GM18526 (cell line): Measurements from ENCODE around the gene CCDC85C.

Experiments used
- POLR2A ChIP-seq: IDR thresholded peaks from 3 replicates; pipeline ENCODE4 v1.6.1; 2011; ENCODE audit not compliant: insufficient read length; ENCODE audit errors: extremely low read depth

CCDC85C gene

DNA sequence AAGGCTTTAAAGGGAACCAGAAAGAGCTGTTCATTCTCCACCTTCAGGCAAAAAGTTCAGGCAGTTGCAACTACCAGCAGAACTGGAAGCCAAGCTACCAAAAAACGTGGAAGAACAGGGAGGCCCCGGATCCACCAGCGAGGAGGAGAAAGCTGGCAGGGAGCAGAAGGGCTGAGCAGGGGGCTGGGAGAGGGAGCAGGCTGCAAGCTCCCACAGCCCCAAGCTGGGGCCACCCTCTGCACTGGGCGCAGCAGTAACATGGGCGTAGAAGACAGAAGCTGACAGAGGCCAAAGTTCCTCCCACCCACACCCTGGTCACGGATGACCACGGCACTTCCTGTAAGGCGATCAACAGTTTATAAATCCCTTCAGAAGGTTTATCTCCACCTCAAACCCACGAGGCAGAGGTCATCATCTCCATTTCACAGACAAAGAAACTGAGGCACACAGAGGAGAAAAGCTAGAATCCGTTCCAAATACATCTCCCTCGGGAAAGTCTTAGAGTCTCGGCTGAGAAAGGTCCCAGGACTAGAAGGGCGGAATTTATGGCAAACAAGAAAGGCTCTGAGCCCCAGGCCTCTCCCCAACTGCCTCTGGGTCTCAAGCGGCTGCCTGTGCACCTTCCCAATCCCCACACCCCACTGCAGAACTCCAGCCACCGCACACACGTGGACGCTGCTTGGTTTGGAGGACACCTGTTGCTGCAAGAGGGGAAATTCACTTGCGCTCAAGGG is 1.8 kb downstream of the CCDC85C start:
- TF ChIP-seq POLR2A, result no peak

DNA sequence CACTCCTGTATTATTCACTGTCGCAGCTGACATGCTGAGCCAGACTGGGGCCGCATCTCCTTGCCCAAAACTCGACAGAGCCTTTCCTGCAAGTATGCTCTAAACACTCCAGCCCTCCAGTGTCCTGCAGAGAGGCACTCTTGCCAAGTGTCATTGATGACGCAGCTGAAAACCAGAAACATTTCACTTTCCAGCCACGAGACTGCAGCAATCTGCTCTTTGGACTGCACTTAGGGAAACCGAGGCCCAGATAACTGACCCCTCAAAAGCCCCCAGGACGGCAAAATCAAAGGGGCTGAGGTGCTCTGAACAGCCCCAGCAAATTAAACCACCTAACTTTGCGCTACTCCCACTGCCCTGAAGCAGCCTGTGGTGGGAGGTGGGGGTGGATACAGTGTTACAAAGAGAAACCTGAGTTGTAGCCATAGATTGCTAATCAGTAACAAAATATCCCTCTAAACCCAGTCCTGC is 2.6 kb downstream of the CCDC85C start:
- no peak for TF ChIP-seq POLR2A

DNA sequence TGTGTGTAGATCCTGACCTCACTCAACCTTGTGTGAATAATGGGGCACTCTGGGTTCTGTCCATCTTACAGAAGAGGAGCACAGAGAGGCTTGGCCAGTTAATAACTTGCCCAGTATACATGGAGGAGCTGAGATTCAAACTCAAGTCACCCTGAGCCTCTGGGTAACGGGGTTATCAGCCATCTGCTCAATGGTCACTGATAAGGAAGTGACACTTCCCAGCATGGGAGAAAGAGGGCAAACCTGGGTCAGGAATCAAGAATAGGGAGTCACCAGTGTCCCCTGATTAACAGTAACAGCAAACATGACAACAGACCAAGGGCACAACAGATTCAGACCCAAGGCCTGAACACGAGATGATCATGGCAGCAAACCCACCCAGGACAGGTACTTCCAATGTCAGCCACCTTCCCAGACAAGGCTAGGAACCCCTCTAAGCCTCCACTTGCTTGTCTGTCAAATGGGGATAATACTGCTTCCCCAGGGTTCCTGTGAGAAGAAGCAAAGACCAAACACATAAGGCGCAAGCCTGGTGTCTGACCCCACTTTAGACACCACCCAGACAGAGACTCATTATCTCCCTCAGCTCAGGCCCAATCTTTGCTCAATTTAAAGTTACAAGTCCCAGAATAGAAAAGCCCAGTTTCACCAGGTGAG is 3.6 kb downstream of the CCDC85C start:
- TF ChIP-seq POLR2A, result no peak

DNA sequence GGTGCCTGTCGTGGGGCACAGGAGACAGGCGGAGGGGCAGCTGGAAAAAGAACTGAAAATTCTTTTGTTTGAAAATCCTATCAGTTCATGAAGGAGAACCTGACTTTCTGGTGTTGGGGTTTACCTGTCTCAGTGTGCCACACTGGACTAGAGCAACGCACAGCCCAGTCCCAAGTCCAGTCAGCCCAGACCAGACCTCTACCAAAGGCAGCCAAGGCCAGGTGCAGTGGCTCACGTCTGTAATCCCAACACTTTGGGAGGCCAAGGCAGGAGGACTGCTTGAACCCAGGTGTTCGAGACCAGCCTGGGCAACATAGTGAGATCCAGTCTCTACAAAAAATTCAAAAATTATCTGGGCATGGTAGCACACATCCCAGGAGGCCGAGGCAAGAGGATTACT is 4.6 kb downstream of the CCDC85C start:
- no peak for TF ChIP-seq POLR2A

DNA sequence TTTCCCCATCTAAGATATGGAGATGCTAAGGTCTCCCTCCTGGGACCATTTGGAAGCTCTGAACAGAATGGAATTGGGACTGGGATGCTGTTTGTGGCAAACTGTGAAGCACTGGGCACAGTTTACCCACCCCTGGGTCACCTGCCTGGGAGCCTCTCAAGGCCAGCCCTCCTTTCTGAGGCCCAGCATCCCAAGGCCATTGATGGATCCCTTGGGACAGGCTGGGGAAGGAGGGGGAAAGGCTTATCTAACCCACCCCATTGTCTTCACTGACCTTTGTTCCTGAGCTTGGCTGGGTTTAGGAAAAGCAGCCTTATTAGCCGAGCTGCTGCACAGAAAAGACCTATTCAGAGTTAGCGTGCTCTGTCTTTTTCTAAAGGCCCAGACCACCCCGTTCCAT is 5.2 kb downstream of the CCDC85C start:
- no peak for TF ChIP-seq POLR2A

DNA sequence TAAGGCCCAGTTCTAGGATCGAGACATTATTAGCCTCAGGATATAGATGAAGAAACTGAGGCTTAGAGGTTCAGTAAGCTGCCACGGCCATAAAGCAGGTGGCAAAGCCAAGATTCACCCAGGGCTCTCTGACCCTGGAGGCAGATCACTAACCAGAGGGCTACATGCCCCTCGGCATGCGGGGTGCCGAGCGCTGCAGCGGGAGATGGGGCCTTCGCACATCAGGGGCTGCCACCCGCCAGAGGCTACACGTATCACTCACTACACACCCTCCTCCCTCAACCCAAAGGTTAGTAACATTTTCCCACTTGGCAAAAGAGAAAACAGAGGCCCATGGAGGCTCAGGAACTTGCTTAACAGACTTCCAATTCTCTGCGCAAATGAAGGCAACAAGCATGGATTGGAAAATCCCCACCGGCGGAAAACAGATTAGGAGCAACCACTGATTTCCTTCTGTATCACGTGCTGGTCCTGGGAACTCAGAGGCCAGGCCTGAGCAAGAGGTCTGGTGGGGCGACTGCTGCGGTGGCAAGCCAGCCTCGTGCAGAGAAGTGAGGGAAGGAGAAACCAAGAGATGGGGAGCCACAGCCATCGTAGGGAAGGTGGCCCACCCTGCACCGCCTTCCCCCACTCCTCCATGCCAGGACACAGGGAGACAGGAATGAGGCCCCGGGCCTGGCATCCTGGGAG is 6.0 kb downstream of the CCDC85C start:
- TF ChIP-seq POLR2A, result no peak

DNA sequence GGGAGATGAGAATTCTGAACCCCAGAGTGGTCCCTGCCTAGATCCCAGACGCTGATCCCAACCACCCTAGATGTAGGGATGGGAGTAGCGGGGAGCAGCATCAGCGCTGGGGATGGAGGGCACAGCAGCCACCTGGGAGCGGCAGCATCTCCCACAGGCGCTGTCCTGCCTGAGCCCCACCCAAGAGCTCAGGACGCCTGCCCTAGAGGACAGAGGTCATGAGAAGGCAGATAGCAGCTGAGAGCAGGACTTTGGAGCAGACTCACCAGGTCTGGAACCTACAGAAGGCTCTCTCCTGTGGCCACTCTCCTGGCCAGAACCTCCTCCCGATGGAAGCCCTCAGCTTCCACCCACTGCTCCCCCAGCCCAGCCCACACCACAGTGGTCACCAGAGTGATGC is 7.2 kb downstream of the CCDC85C start:
- no peak for TF ChIP-seq POLR2A

DNA sequence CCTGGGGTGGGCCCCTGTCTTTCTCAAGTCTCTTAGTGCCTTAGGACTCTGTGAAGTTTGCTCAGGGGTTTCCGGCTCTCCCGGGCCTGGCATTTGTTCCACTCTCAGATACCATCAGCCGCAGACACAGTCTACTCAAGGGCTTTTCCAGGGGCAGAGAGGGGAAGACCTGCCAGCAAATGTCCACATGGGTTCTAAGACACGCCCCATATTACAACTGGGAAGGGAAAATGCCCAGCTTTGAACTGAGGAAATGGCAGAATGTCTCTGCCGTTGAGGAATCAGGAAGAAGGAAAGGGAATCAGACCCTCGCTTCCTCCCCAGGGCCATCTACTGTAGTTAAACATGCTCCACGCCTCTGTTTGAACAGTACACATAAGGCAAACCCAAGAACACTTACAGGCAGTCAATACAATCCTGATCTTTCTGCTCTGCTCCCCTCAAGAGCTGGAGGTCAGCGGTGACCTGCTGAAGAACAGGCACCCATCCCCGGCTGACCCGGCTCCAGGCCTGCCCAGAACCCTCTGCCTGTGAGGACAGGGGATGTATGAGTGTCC is 7.9 kb downstream of the CCDC85C start:
- TF ChIP-seq POLR2A, result no peak

DNA sequence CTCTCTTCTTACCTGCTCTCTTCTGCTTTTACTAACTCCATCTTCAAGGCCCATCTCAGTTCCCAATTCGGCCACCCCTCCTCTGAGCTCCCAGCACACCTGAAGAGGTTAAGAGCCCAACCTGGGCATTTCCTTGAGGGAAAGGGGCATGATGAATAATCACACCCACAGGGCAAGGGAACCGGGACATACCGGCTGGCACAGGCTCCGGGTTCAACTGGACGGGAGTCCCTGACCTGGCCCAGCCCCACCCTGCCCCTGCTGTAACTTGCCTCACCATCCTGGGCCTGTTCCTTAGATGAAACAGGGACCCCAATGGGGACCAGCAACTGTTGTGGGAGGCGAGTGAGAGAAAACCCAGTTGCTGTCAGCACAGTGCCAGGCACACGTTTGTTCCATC is 8.5 kb downstream of the CCDC85C start:
- TF ChIP-seq POLR2A, result no peak

DNA sequence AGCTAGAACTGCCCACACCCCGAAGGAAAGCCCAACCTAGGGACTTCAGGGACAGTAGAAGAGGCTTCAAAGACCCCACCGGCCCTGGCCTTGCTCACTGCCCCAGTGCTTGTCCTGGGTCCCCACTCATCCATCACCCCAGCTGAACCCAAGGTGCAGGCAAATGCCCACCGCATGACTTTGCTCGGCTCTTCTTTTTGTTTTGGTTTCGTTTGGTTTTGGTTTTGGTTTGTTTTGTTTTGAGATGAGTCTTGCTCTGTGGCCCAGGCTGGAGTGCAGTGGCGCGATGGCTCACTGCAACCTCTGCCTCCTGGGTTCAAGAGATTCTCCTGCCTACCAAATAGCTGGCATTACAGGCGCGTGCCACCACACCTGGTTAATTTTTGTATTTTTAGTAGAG is 9.0 kb downstream of the CCDC85C start:
- TF ChIP-seq POLR2A, result no peak

DNA sequence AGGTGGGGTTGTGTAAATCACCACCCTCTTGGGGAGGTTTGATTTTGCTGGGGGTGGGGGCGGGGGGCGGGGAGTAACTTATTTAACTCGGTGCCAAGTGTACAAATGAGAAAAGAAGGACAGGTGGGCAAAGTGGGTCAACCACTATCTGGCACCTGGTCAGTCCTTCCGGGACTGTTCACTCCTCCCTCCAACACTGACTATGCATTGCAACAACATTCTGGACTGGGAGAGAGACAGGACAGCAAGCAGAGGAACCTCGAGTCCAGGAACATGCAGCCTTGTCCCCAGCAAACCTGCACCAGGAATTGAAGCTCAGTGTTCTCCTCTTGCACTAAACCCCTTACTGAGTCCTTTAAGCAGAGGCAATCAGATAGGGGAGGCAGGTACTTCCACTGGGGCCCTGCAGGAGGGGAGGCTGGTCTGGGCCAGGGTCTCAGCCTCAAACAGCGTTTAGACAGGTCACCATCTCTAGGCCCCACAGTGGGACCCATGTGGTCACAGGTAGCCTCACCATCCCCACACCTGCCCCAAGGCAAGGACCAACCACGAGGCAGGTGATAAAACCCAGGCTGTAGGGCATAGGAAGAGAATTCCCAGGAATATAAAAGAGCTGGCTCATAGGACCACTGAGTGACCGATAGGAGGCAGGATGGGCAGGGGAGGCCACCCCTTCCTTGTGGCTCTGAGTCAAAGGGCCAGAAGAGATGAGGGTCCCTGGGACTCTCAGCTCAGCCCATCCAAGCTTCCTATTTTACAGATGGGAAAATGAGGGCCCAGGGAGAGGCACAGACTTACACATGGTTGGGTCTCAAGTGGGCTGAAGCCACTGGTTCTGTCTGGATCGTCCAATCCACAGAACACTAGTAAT is 9.8 kb downstream of the CCDC85C start:
- no peak for TF ChIP-seq POLR2A

DNA sequence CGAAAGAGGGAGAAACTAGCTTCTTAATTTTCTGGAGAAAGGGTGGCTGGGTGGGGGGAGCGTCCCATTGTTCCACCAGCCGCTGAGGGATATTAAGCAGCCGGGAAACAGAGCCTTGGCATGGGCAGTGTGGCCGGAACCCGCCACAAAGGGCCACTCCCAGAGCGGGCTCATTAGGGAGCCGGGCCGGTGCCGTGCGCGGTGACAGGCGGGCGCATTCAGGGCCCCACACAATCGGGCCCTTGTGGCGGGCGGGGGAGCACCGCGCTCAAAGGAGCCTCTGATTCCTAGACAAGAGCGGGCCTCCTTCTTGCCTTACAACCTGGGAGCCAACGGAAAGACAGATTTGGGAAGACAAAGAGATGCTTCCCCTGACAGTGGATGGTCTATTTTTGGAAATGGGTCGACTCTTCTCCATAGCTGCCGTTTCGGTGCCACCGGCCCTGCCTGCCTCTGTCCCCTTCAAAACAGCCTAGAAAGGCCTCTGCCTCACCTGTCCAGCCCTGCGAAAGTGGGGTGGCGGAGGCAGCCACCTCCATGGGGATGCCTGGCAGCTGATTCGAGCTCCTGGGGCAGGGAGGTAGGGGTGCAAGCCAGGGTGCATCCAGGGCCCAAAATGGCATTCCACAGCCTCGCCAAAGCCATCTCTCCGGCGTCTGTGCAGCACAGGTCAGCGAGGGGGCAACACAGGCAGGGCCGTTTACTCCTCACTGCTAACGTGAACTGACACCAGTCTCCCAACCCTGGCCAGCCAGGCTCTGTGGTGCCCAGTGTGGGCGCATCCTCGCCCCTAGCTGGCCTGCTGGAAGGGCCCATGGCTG is 10.9 kb downstream of the CCDC85C start:
- no peak for TF ChIP-seq POLR2A

DNA sequence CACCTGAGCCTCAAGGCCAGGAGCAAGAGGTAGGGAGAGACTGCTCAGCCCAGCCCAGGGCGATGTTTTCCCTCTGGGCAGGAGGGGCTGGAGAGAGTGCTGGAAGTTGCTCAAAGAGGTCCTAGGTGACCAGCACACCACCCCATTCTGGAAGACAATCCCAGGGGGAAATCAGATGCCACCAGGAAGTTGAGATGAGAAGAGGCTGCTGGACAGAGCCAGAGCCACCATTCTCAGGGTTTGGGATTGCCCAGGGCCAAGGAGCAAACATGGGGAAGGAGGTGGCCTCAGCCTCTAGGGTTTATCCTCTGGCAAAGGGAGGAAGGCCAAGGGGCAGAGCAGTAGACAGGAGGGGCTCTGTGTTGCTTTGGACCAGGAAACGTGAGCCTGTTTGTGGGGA is 11.6 kb downstream of the CCDC85C start:
- TF ChIP-seq POLR2A, result no peak

DNA sequence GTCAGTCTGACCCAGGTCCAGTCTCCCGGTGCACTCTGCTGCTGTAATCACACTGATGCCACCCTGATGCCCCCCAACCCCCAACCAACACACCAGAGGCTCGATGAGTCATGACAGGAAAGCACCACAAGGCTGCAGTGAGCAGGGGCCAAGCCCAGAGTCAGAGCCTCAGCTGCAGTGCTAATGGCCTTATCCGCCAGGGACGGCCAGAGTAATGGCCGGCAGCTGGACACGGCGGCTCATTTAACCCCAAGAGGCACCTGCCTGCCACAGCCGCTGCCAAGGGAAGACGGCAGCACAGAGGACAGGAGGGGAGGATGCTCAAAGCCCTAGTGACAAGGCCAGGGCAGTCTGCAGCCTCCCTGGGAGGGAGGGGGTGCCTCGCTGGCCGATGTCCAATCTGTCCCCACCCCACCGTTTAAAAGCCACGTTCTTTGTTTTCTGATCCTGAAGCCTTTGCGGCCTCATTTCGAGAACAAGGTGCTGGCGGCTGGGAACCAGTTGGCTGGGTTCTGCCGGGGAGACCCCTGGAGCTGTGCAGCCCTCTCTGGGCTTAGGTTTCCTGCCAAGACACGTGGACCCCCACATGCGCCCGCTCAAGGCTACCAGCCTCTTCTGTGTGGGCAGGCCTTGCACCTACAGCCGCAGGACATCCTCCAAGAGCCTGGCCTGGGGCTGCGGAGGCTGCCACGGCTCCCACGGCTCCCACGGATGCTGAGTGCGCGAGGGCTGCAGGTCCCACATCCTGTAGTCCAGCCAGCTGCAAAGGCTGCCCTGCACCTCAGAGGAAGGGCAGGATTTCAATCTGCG is 13.1 kb downstream of the CCDC85C start:
- TF ChIP-seq POLR2A, result no peak
